Measurements from ENCODE around the gene EPSTI1.

EPSTI1 gene

DNA sequence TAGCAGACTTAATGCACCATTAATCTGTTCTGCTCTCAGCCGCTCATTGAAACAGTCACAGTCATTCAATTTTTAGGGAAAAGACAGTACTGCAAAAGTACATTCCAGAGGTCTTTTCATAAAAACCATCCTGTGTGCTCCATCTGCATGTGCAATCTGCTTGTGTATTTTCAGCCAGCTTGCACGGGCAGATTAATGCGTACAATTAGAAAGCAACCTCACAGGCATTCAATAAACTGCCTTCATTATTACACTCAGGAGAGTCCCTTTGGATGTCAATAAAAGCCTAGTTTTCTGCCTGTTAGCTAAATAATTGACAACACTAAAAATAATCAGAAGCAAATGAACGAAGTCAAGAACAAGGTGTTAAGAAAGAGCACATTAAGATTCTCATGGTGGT is 41.9 kb downstream of the EPSTI1 start:
- TF ChIP-seq, protein P1, sequence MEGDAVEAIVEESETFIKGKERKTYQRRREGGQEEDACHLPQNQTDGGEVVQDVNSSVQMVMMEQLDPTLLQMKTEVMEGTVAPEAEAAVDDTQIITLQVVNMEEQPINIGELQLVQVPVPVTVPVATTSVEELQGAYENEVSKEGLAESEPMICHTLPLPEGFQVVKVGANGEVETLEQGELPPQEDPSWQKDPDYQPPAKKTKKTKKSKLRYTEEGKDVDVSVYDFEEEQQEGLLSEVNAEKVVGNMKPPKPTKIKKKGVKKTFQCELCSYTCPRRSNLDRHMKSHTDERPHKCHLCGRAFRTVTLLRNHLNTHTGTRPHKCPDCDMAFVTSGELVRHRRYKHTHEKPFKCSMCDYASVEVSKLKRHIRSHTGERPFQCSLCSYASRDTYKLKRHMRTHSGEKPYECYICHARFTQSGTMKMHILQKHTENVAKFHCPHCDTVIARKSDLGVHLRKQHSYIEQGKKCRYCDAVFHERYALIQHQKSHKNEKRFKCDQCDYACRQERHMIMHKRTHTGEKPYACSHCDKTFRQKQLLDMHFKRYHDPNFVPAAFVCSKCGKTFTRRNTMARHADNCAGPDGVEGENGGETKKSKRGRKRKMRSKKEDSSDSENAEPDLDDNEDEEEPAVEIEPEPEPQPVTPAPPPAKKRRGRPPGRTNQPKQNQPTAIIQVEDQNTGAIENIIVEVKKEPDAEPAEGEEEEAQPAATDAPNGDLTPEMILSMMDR (IDR thresholded peaks at IDR 0.05; ENCODE audit: insufficient read depth, missing control alignments) = no peak
- DNase-seq (ENCODE audit: insufficient read length, low spot score) (no peak), FAIRE-seq (no peak)

DNA sequence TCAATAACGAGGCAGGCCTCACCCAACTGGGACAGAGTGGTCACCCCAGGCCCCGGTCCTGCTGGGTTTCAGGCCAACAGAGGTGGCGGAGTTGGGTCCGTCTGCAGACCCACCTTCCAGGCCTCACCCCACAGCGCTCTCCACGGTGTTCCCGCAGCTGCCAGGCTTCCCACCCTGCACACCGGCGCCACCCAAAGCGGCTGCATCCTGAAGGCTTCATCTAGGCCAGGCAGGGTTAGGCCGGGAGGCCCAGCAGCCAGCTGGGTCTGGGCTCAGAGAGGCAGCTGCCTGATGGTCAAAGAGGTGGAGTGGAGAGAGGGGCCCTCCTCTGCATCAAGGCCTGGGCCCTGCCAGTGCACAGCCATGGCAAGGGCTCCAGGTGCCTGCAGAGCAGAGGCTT is 44.1 kb downstream of the EPSTI1 start:
- TF ChIP-seq, protein P1 (IDR thresholded peaks at IDR 0.05; ENCODE audit: insufficient read depth, missing control alignments) = no peak
- FAIRE-seq (no peak), DNase-seq (ENCODE audit: insufficient read length, low spot score) (no peak)

DNA sequence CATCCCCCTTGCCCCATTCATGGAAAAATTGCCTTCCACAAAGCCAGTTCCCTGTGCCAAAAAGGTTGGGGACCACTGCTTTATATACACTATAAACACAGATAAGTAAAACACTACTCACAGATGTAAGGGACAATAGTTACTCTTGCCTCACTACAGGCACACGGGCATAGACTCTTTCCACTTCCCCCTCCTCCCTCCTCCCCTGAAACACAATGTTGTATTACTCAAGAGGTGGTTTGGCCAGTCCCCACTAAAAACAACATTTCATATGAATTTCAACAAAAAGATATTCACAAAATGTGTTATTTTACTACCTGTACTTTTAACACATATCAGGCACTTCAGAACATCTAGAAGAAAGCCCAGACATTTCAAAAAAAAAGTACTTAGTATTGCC is 45.1 kb downstream of the EPSTI1 start:
- TF ChIP-seq, protein P1 (IDR thresholded peaks at IDR 0.05; ENCODE audit: insufficient read depth, missing control alignments) = no peak
- DNase-seq (ENCODE audit: insufficient read length, low spot score) = no peak
- FAIRE-seq = no peak

DNA sequence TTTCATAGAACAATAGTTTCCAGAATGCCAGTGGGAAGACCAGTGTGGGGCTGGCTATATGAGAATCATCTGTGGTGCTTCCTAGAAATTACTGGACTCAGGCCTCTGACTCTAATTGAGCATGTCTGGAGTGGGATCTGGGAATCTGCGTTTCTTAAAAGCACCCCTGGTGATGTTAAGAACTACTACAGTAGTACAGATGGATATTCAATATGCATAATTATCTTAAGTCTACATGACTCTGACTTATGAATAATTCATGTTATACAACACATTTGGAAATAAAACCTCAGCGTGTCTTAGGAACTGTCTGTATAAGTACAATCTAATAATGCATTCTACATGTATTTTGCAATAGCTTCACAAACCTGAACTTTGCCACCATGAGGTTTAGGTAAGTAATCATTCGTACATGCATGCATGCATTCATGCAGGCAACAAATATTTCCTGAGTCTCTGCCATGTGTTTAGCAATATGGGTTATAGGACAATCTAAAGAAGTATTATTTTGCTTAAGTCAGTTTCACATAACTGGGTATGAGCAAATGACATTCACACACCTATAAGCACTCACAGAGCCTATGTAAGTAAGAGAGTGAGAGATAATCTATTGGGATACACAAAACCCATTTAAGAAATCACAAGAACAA is 62.0 kb downstream of the EPSTI1 start:
- TF ChIP-seq, protein P1 (IDR thresholded peaks at IDR 0.05; ENCODE audit: insufficient read depth, missing control alignments) = no peak
- no peak for DNase-seq (ENCODE audit: insufficient read length, low spot score)
- no peak for FAIRE-seq

DNA sequence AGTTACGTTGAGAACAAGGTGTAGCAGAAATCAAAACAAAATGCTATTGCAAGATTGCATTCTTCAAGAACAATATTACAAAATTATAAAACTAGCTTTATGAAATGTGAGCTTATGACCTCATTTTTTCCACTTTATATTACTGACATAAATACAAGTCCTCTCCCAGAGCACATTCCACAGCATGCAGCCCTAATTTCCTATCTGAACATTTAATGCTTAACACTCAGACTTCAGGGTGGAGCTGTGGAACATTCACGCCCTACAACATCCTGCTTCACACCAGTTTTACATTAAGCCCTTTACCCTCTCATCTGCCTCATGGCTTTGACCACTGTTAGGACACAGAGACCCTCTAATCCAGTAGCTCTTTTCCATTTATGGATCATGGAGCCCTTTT is 65.5 kb downstream of the EPSTI1 start:
- TF ChIP-seq, protein P1 (IDR thresholded peaks at IDR 0.05; ENCODE audit: insufficient read depth, missing control alignments) = no peak
- FAIRE-seq (no peak), DNase-seq (ENCODE audit: insufficient read length, low spot score) (no peak)

DNA sequence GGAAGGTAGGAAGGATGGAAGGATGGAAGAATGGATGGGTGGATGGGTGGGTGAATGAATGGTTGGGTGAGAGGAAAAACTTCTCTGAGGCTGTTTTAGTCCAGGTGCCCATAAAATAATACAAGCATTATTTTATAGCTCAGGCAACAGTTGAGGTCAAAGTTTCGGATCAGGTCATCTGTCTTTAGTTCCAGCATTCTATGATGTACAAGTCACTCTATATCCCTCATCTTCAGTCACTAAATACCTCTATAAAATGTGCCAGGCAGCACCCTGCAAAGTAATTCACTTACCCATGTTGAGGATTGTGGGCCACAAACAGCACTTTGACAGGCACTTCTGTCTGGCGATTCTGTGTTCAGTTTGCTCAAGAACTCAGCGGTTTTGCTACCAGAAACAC is 66.0 kb downstream of the EPSTI1 start:
- DNase-seq (ENCODE audit: insufficient read length, low spot score) (no peak), FAIRE-seq (no peak)
- TF ChIP-seq, protein P1 (IDR thresholded peaks at IDR 0.05; ENCODE audit: insufficient read depth, missing control alignments) = no peak

DNA sequence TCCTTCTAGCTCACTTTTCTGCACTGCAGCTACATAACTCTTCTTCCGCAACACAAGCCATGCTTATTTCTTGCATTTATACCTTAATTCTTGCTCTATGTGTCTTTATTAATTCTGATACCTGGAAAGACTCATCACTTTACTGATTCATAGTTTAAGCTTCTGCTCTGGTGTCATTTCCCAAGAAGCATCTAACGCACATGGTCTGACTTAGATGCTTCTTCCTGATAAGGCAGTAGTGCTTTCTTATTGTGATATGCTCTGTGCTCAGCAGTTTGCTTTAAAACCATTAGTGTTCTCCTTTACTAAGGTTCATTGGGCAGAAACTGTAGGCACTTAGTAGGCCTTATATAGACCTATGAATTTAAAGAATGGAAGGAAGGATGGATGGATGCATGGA is 66.4 kb downstream of the EPSTI1 start:
- no peak for DNase-seq (ENCODE audit: insufficient read length, low spot score)
- TF ChIP-seq, protein P1 (IDR thresholded peaks at IDR 0.05; ENCODE audit: insufficient read depth, missing control alignments) = no peak
- FAIRE-seq = no peak

All from D721Med (cell line).